Measurements from ENCODE around the gene FAM180A.

FAM180A gene

GRCh38 chr7:135684699-135685098 is 63.9 kb downstream of the FAM180A start:
- DNase-seq (ENCODE audit: low read depth, low spot score): no peak

GRCh38 chr7:135684136-135684535 is 64.5 kb downstream of the FAM180A start:
- no peak for DNase-seq (ENCODE audit: low read depth, low spot score)

- DNase-seq (ENCODE audit: low read depth, low spot score): no peak
Observed at GRCh38 chr7:135683609-135684008, 65.0 kb downstream of the FAM180A start.

- DNase-seq (ENCODE audit: low read depth, low spot score): no peak
Observed at GRCh38 chr7:135682191-135682590, 66.4 kb downstream of the FAM180A start.

GRCh38 chr7:135681762-135682161 is 66.9 kb downstream of the FAM180A start:
- DNase-seq (ENCODE audit: low read depth, low spot score): no peak
